GM23338 (cell line): ENCODE results near the gene L2HGDH. TPM values are rescaled to one million over a fixed set of nuclear protein-coding genes. Genes with fewer than 3 reads are reported as not detected.

Source experiments
- ATAC-seq: fragments of 200-7000 bp; cut with Tn5 transposase; 3 replicates; pipeline ENCODE4 v1.9.1; 2020
- DNase-seq: peaks from one replicate; pipeline ENCODE4 v3.0.0-alpha.2; 2015; ENCODE audit warnings: low spot score
- H2AFZ ChIP-seq: fragments of 200-600 bp; sonication (generic); 2 replicates; pipeline ENCODE4 v1.8.0; 2016; ENCODE audit warnings: antibody characterized with exemption, mild to moderate bottlenecking, moderate library complexity
- H3F3A ChIP-seq: fragments of 200-600 bp; sonication (generic); replicated peaks from 2 replicates; pipeline ENCODE4 v1.8.0; 2017; ENCODE audit warnings: antibody characterized with exemption, mixed run types, low read depth
- H3K27ac ChIP-seq: fragments of 200-600 bp; sonication (generic); 2 replicates; pipeline ENCODE4 v1.6.1; 2016; ENCODE audit warnings: low read depth
- H3K27me3 ChIP-seq: fragments of 200-600 bp; sonication (generic); 2 replicates; pipeline ENCODE4 v1.8.0; 2016; ENCODE audit warnings: mild to moderate bottlenecking, mixed run types, moderate library complexity; ENCODE audit not compliant: insufficient read depth
- H3K36me3 ChIP-seq: fragments of 200-600 bp; sonication (generic); 2 replicates; pipeline ENCODE4 v1.8.0; 2016; ENCODE audit warnings: mild to moderate bottlenecking; ENCODE audit not compliant: insufficient read depth
- H3K4me1 ChIP-seq: fragments of 200-600 bp; sonication (generic); 2 replicates; pipeline ENCODE4 v1.8.0; 2016; ENCODE audit warnings: mild to moderate bottlenecking, moderate library complexity; ENCODE audit not compliant: insufficient read depth
- H3K4me2 ChIP-seq: fragments of 200-600 bp; sonication (generic); 2 replicates; pipeline ENCODE4 v1.7.1; 2017; ENCODE audit warnings: mixed run types
- H3K4me3 ChIP-seq: fragments of 200-600 bp; sonication (generic); 2 replicates; pipeline ENCODE4 v1.6.1; 2016; ENCODE audit warnings: mixed run types
- H3K79me2 ChIP-seq: fragments of 200-600 bp; sonication (generic); replicated peaks from 2 replicates; pipeline ENCODE4 v1.8.0; 2017; ENCODE audit warnings: mild to moderate bottlenecking; ENCODE audit not compliant: insufficient read depth
- H3K9me2 ChIP-seq: fragments of 200-600 bp; sonication (generic); 2 replicates; pipeline ENCODE4 v1.8.0; 2017; ENCODE audit not compliant: insufficient read depth
- H4K20me1 ChIP-seq: fragments of 200-600 bp; sonication (generic); replicated peaks from 2 replicates; pipeline ENCODE4 v1.8.0; 2017; ENCODE audit warnings: mild to moderate bottlenecking; ENCODE audit not compliant: insufficient read depth
- H3K27ac Mint-ChIP-seq: 2 replicates; pipeline ENCODE4 v1.8.0; 2020; ENCODE audit warnings: inconsistent platforms, mild to moderate bottlenecking, moderate library complexity, mixed read lengths
- H3K27me3 Mint-ChIP-seq: 3 replicates; pipeline ENCODE4 v1.8.0; 2022; ENCODE audit warnings: low read depth, mild to moderate bottlenecking, moderate library complexity, mixed read lengths, inconsistent platforms; ENCODE audit not compliant: insufficient read depth, poor library complexity
- H3K36me3 Mint-ChIP-seq: 3 replicates; pipeline ENCODE4 v1.8.0; 2021; ENCODE audit warnings: low read depth, mild to moderate bottlenecking, inconsistent platforms, moderate library complexity, mixed read lengths
- H3K4me1 Mint-ChIP-seq: 3 replicates; pipeline ENCODE4 v1.8.0; 2020; ENCODE audit warnings: mild to moderate bottlenecking, inconsistent platforms, mixed read lengths
- H3K4me3 Mint-ChIP-seq: 3 replicates; pipeline ENCODE4 v1.8.0; 2021; ENCODE audit warnings: moderate library complexity, mild to moderate bottlenecking, inconsistent platforms, mixed read lengths
- H3K9me3 Mint-ChIP-seq: 3 replicates; pipeline ENCODE4 v1.8.0; 2020; ENCODE audit warnings: moderate library complexity, mild to moderate bottlenecking, inconsistent platforms, mixed read lengths
- CREB1 ChIP-seq: fragments of 250-450 bp; sonication (Bioruptor Pico); IDR thresholded peaks from 2 replicates; pipeline ENCODE4 v1.5.0; 2020; ENCODE audit warnings: low read depth, mild to moderate bottlenecking, moderate library complexity
- ETS1 ChIP-seq: IDR thresholded peaks from 2 replicates; pipeline ENCODE4 v1.6.1; 2016; ENCODE audit warnings: antibody characterized with exemption
- EZH2 ChIP-seq: fragments of 200-600 bp; sonication (generic); IDR thresholded peaks from one replicate; pipeline ENCODE4 v1.8.0; 2017; ENCODE audit warnings: antibody characterized with exemption, mild to moderate bottlenecking, low read depth; ENCODE audit not compliant: unreplicated experiment
- EZH2phosphoT487 ChIP-seq: fragments of 200-600 bp; sonication (generic); IDR thresholded peaks from one replicate; pipeline ENCODE4 v1.8.1; 2018; ENCODE audit warnings: antibody characterized with exemption; ENCODE audit not compliant: unreplicated experiment
- JUNB ChIP-seq: IDR thresholded peaks from one replicate; pipeline ENCODE4 v1.6.1; 2016; ENCODE audit warnings: antibody characterized with exemption; ENCODE audit not compliant: unreplicated experiment
- NANOG ChIP-seq: IDR thresholded peaks from 2 replicates; pipeline ENCODE4 v1.6.1; 2016; ENCODE audit warnings: antibody characterized with exemption, borderline replicate concordance
- STAT1 ChIP-seq: IDR thresholded peaks from one replicate; pipeline ENCODE4 v1.6.1; 2016; ENCODE audit warnings: antibody characterized with exemption; ENCODE audit not compliant: unreplicated experiment
- ZNF114 ChIP-seq: fragments of 250-450 bp; sonication (Bioruptor Pico); IDR thresholded peaks from 2 replicates; pipeline ENCODE4 v1.5.0; 2020; ENCODE audit warnings: mild to moderate bottlenecking, moderate library complexity
- ZNF331 ChIP-seq: fragments of 250-450 bp; sonication (Bioruptor Pico); IDR thresholded peaks from 2 replicates; pipeline ENCODE4 v1.5.0; 2020; ENCODE audit warnings: low read depth, mild to moderate bottlenecking, moderate library complexity
- polyA plus RNA-seq: library from polyadenylated mRNA; unstranded; fragments of >200 nt; fragmentation: Nextera tagmentation; extraction: Ambion mirVana; gene quantifications from 2 replicates; pipeline ENCODE4 v1.2.1, GENCODE V29; 2016
- total RNA-seq: library from RNA; depleted of rRNA; stranded (reverse); fragments of >200 nt; shearing (Covaris generic); gene quantifications from 2 replicates; pipeline ENCODE4 v1.2.3, GENCODE V29; 2014
- TF ChIP-seq, protein P1 (sequence below): IDR thresholded peaks from one replicate; pipeline ENCODE4 v1.6.1; 2018; ENCODE audit warnings: antibody characterized with exemption; ENCODE audit not compliant: unreplicated experiment
- TF ChIP-seq, protein P2 (sequence below): fragments of 250-450 bp; sonication (Bioruptor Pico); IDR thresholded peaks from 2 replicates; pipeline ENCODE4 v1.5.0; 2020; ENCODE audit warnings: mild to moderate bottlenecking, moderate library complexity

L2HGDH gene
- total and polyA plus RNA-seq, 2 experiments from 2014 or later, result 13.5 to 28.5 TPM

- TF ChIP-seq, protein P1, sequence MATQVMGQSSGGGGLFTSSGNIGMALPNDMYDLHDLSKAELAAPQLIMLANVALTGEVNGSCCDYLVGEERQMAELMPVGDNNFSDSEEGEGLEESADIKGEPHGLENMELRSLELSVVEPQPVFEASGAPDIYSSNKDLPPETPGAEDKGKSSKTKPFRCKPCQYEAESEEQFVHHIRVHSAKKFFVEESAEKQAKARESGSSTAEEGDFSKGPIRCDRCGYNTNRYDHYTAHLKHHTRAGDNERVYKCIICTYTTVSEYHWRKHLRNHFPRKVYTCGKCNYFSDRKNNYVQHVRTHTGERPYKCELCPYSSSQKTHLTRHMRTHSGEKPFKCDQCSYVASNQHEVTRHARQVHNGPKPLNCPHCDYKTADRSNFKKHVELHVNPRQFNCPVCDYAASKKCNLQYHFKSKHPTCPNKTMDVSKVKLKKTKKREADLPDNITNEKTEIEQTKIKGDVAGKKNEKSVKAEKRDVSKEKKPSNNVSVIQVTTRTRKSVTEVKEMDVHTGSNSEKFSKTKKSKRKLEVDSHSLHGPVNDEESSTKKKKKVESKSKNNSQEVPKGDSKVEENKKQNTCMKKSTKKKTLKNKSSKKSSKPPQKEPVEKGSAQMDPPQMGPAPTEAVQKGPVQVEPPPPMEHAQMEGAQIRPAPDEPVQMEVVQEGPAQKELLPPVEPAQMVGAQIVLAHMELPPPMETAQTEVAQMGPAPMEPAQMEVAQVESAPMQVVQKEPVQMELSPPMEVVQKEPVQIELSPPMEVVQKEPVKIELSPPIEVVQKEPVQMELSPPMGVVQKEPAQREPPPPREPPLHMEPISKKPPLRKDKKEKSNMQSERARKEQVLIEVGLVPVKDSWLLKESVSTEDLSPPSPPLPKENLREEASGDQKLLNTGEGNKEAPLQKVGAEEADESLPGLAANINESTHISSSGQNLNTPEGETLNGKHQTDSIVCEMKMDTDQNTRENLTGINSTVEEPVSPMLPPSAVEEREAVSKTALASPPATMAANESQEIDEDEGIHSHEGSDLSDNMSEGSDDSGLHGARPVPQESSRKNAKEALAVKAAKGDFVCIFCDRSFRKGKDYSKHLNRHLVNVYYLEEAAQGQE, result no peak
- TF ChIP-seq EZH2phosphoT487, result no peak
- TF ChIP-seq EZH2, result no peak
- TF ChIP-seq CREB1 (CRISPR knock-in tag), result no peak
- TF ChIP-seq STAT1, result no peak
- TF ChIP-seq NANOG, result no peak
These were observed 78.7 kb downstream of the L2HGDH start (continued) for GRCh38 chr14:50233166-50233950.

- H3K27me3 Mint-ChIP-seq, result peaks cover 4% of the 10 kb centered on the region
- H3K36me3 Mint-ChIP-seq, result peaks cover 11% of the 10 kb centered on the region; the same call in 2 of the 3 replicates
- peaks cover 9% of the 10 kb centered on the region; the same call in 1 of the 2 replicates for H3K4me1 ChIP-seq
- no peaks in the 10 kb centered on the region; the same call in 1 of the 2 replicates for H3K27me3 ChIP-seq
- no peaks in the 10 kb centered on the region for H3K36me3 ChIP-seq
- DNase-seq, result peak; percentile 23
- H2AFZ ChIP-seq, result peak overlapping the region; percentile 100
- H3K79me2 ChIP-seq, result peaks cover 35% of the 10 kb centered on the region
- H3K9me2 ChIP-seq, result no peaks in the 10 kb centered on the region
- peak overlapping the region; percentile 91 for H3K4me2 ChIP-seq
- H3K27ac ChIP-seq, result no peak overlapping the region
- H3K4me3 Mint-ChIP-seq, result peak overlapping the region; percentile 79
- H4K20me1 ChIP-seq, result no peaks in the 10 kb centered on the region
- peak; percentile 23 for ATAC-seq
- peak overlapping the region; percentile 79 for H3K4me3 ChIP-seq
- 0 out of 2 replicates have a peak, but pooled peaks cover 6% of the 10 kb centered on the region for H3F3A ChIP-seq
- H3K9me3 Mint-ChIP-seq, result peaks cover 2% of the 10 kb centered on the region; the same call in 2 of the 3 replicates
- H3K27ac Mint-ChIP-seq, result no peak overlapping the region
- H3K4me1 Mint-ChIP-seq, result peaks cover 15% of the 10 kb centered on the region; the same call in 2 of the 3 replicates
- TF ChIP-seq JUNB (no peak), ETS1 (no peak), ZNF114 (CRISPR knock-in tag) (no peak), NANOG (no peak), STAT1 (no peak), CREB1 (CRISPR knock-in tag) (no peak), ZNF331 (CRISPR knock-in tag) (no peak)
- TF ChIP-seq, protein P2, sequence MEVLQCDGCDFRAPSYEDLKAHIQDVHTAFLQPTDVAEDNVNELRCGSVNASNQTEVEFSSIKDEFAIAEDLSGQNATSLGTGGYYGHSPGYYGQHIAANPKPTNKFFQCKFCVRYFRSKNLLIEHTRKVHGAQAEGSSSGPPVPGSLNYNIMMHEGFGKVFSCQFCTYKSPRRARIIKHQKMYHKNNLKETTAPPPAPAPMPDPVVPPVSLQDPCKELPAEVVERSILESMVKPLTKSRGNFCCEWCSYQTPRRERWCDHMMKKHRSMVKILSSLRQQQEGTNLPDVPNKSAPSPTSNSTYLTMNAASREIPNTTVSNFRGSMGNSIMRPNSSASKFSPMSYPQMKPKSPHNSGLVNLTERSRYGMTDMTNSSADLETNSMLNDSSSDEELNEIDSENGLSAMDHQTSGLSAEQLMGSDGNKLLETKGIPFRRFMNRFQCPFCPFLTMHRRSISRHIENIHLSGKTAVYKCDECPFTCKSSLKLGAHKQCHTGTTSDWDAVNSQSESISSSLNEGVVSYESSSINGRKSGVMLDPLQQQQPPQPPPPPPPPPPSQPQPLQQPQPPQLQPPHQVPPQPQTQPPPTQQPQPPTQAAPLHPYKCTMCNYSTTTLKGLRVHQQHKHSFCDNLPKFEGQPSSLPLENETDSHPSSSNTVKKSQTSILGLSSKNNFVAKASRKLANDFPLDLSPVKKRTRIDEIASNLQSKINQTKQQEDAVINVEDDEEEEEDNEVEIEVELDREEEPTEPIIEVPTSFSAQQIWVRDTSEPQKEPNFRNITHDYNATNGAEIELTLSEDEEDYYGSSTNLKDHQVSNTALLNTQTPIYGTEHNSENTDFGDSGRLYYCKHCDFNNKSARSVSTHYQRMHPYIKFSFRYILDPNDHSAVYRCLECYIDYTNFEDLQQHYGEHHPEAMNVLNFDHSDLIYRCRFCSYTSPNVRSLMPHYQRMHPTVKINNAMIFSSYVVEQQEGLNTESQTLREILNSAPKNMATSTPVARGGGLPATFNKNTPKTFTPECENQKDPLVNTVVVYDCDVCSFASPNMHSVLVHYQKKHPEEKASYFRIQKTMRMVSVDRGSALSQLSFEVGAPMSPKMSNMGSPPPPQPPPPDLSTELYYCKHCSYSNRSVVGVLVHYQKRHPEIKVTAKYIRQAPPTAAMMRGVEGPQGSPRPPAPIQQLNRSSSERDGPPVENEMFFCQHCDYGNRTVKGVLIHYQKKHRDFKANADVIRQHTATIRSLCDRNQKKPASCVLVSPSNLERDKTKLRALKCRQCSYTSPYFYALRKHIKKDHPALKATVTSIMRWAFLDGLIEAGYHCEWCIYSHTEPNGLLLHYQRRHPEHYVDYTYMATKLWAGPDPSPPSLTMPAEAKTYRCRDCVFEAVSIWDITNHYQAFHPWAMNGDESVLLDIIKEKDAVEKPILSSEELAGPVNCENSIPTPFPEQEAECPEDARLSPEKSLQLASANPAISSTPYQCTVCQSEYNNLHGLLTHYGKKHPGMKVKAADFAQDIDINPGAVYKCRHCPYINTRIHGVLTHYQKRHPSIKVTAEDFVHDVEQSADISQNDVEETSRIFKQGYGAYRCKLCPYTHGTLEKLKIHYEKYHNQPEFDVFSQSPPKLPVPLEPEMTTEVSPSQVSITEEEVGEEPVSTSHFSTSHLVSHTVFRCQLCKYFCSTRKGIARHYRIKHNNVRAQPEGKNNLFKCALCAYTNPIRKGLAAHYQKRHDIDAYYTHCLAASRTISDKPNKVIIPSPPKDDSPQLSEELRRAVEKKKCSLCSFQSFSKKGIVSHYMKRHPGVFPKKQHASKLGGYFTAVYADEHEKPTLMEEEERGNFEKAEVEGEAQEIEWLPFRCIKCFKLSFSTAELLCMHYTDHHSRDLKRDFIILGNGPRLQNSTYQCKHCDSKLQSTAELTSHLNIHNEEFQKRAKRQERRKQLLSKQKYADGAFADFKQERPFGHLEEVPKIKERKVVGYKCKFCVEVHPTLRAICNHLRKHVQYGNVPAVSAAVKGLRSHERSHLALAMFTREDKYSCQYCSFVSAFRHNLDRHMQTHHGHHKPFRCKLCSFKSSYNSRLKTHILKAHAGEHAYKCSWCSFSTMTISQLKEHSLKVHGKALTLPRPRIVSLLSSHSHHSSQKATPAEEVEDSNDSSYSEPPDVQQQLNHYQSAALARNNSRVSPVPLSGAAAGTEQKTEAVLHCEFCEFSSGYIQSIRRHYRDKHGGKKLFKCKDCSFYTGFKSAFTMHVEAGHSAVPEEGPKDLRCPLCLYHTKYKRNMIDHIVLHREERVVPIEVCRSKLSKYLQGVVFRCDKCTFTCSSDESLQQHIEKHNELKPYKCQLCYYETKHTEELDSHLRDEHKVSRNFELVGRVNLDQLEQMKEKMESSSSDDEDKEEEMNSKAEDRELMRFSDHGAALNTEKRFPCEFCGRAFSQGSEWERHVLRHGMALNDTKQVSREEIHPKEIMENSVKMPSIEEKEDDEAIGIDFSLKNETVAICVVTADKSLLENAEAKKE, result no peak
These were observed 79.8 kb downstream of the L2HGDH start for GRCh38 chr14:50232276-50232642.
